Fibroblast of the conjunctiva (primary cell): ENCODE measurements around the gene TMIE.

ENCODE experiments used
- DNase-seq: peaks from one replicate; pipeline ENCODE4 v3.0.0-alpha.2; 2010; ENCODE audit warnings: low read depth

The TMIE gene

DNA sequence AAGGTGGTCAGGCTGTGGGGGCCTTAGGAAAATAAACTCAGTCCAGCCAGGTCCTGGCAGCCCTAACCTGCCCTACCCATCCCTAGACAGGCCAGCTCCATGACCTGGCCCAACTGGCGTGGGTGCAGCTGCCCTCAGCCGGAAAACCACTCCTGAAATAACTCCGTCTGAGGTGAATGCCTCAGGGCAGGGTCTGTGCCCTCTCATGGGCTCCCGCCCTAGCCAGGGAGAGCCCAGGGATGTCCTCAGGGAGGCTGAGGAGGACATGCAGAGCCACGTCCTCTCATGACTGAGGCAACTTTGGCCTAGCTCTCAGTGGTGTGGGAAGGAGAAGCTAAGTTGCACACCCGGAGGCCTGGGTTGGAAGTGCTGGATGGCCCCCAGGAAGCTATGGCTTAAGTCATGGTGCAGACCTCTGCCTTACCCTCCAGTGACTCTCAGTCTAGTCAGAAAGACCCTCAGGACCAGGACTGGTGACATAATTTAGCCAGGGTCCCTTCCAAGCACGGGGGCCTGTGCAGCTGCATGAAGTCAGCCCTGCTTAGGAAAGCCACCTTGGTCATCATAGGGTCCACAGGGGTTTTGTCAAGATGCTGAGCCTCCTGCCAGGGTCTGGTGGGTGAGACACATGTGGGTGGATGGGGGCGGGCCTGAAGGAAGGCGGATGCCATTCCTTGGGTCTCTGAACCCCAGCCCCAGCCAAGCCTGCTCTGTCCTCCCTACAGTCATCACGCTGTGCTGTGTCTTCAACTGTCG is 7.4 kb downstream of the TMIE start:
- no peak for DNase-seq

GRCh38 chr3:46709157-46709654 is 8.0 kb downstream of the TMIE start:
- DNase-seq, result no peak

- DNase-seq, result no peak
These were observed 8.5 kb downstream of the TMIE start for GRCh38 chr3:46709721-46710120.

DNA sequence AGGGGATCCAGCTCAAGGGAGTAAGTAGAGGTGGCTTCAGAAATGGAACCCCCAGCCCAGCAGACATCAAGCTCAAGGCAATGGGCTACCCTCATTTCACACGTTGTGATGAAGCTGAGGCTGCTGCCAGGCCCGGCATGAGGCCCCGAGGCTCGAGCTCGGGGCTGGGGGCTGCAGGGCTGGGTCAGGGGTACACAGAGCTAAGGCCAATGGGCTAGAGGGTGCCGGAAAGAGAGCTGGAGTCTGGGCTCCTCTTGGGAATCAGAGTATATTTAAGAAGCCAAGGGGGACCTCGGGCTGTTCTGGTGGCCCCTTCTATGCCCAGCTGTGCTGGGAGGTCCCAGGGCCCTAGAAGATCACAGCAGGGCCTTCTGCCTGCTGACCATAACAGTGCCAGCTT is 9.0 kb downstream of the TMIE start:
- no peak for DNase-seq

GRCh38 chr3:46710671-46711295 is 9.6 kb downstream of the TMIE start:
- no peak for DNase-seq

- no peak for DNase-seq
These were observed 10.1 kb downstream of the TMIE start for GRCh38 chr3:46711305-46711704.

- DNase-seq, result no peak
These were observed 10.6 kb downstream of the TMIE start for GRCh38 chr3:46711760-46712159.

DNA sequence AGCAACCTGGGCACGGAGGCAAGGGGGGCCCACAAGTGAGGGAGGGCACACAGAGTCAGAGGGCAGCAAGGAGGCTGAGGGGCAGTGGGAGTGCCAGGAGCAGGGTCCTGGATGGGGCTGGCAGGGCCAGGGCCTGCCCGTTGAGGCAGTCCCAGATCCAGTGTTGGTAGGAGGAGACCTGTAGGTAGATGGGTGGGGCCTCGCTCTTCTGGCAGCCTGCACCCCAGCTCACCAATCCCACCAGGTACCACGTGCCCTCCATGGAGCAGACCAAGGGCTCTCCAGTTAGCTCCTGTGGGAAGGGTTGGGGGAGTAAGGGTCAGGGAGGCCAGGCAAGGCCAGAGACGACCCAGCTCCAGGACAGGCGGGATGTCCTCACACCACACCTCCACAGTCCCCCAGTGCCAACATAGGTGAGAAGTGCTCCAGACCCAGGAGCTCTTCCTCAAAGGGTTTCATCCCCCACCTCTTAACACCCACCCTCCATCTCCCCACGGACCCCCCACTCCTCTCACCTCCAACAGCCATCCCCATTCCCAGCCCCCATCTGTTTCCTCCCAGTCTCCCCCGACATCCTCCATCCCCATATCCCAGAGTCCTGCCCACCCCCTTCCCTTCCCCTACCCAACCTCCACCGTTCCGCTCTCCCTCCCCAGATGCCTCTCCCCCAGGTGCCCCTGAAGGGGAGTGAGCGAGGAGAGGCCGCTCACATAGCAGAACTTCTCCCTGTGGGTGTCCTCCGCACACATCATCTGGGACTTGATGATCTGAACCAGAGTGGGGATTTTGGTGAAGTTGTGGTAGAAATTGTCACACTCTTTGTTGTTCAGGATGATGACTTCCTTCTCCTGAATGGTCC is 11.2 kb downstream of the TMIE start:
- no peak for DNase-seq

GRCh38 chr3:46713050-46713897 is 12.1 kb downstream of the TMIE start:
- DNase-seq, result no peak

DNA sequence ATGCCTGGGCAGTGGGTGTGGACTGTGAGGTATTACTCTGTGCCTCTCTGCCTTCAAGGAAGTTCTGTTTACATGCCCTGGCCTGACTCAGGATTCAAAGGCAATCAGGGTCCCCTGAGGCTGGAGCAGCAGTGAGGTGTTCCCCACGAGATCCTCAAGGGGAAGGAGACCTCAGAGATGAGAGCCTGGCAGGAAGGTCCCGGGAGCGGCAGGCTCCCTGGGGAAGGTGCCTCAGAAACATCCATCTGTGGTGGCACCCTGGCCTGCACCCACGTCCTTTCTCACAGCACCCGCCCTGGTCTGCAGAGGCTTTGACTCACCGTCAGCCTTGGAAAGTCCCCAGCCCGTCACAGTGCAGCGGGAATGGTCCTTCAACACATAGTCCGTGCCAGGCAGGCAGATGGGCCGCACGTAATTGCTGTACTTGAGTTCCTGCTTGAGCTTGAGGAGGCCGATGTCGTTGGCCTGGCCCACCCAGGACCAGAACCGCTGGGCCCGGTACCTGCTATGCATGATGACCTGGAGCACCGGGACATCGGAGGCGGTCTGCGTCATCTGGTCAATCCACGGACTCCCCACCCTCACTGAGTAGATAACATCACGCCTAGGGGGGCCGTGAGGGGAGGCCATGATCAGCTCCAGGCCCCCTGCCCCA is 12.8 kb downstream of the TMIE start:
- no peak for DNase-seq

GRCh38 chr3:46714728-46715506 is 13.7 kb downstream of the TMIE start:
- no peak for DNase-seq

DNA sequence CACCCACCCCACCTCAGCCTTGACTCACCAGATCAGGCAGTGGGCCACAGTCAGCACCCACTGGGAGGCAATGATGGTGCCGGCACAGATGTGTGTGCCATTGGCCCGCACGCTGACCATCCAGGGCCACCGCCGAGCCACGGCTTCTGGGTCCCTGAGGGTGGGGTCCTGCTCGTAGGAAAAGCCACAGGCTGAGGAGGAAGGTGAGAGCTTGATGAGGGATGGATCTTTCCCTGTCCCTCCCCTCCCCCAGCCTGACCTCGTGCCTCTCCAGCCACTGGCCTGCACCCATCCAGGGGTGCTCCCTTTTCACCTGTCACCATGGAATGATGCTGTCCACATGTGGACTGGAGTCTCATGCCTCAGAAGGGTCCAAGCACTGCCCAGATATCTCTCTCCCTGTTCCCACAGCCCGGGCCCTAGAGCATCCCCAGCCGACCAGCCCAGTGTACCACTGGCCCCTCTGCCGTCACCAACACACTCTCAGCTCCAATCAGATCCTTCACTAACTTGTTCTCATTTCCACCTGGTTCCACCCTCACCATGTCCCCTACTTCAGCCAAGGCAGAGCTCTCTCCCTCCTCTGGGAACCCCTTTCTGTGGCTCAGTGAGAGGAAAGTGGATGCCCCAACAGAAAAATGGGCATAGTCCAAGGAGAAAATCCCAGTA is 14.4 kb downstream of the TMIE start:
- no peak for DNase-seq

GRCh38 chr3:46716461-46717441 is 15.6 kb downstream of the TMIE start:
- no peak for DNase-seq

- no peak for DNase-seq
These were observed 16.4 kb downstream of the TMIE start, which contains the start of gene PRSS50 for GRCh38 chr3:46717447-46718231. Gene PRSS50 (minus strand): TSS chr3:46717869. CDS start chr3:46717824, 45 bp downstream.

- DNase-seq, result no peak
These were observed 17.9 kb downstream of the TMIE start for GRCh38 chr3:46719044-46719565.

GRCh38 chr3:46719735-46720271 is 18.6 kb downstream of the TMIE start:
- DNase-seq, result no peak

GRCh38 chr3:46721009-46721408 is 19.8 kb downstream of the TMIE start:
- DNase-seq, result no peak
